H1 (cell line): ENCODE measurements around the gene DEXI. TPM values are rescaled to one million over a fixed set of nuclear protein-coding genes. Genes with fewer than 3 reads are reported as not detected.

Experiments used
- CTCF ChIA-PET: fragments of 300-600 bp; sonication (Branson Sonifier 250); formaldehyde crosslinking; loops from one replicate; lab custom pipeline; 2021; ENCODE audit not compliant: partially characterized antibody; lab: Charles Lee
- POLR2A ChIA-PET: fragments of 300-600 bp; sonication (Branson Sonifier 250); formaldehyde crosslinking; loops from one replicate; lab custom pipeline; 2021; ENCODE audit warnings: inconsistent platforms; ENCODE audit not compliant: partially characterized antibody; lab: Charles Lee
- DNase-seq, 2 experiments: peaks; one replicate each; pipeline versions ENCODE4 v3.0.0 to v3.0.0-alpha.2; 2010 to 2022; ENCODE audit warnings: low spot score in 2 of 2, low read depth in 1 of 2, mixed read lengths in 1 of 2
- FAIRE-seq: peaks from 2 replicates; lab custom pipeline; 2011; peaks lifted over from hg19 to GRCh38; lab: Jason Lieb, UNC
- H2AFZ ChIP-seq: 2 replicates; pipeline ENCODE4 v1.8.1; 2012; ENCODE audit warnings: low read length, inconsistent platforms
- H2AK5ac ChIP-seq: 2 replicates; pipeline ENCODE4 v1.6.1; 2013; ENCODE audit warnings: low read depth, low read length
- H2BK120ac ChIP-seq: replicated peaks from 2 replicates; pipeline ENCODE3; 2013; ENCODE audit warnings: low read depth, low read length, inconsistent platforms
- H2BK12ac ChIP-seq: 2 replicates; pipeline ENCODE4 v1.6.1; 2013; ENCODE audit warnings: low read depth, low read length
- H2BK15ac ChIP-seq: 2 replicates; pipeline ENCODE4 v1.6.1; 2013; ENCODE audit warnings: low read length
- H2BK20ac ChIP-seq: 2 replicates; pipeline ENCODE4 v1.6.1; 2013; ENCODE audit warnings: low read length
- H2BK5ac ChIP-seq: 2 replicates; pipeline ENCODE4 v1.6.1; 2013; ENCODE audit warnings: low read depth, low read length
- H3K14ac ChIP-seq: 2 replicates; pipeline ENCODE4 v1.6.1; 2013; ENCODE audit warnings: inconsistent platforms; ENCODE audit not compliant: insufficient read length
- H3K18ac ChIP-seq: 2 replicates; pipeline ENCODE4 v1.6.1; 2013; ENCODE audit warnings: low read length; ENCODE audit errors: extremely low read depth
- H3K23ac ChIP-seq: 2 replicates; pipeline ENCODE4 v1.6.1; 2013; ENCODE audit warnings: inconsistent platforms; ENCODE audit not compliant: insufficient read length
- H3K23me2 ChIP-seq: 2 replicates; pipeline ENCODE4 v1.6.1; 2013; ENCODE audit warnings: low read depth, low read length
- H3K27ac ChIP-seq: 2 replicates; pipeline ENCODE4 v1.6.1; 2011; ENCODE audit warnings: low read depth, low read length, inconsistent platforms
- H3K27me3 ChIP-seq, 4 experiments: replicated peaks in 1 of 4; 1 replicate in 1 of 4; 2 replicates in 3 of 4; pipeline versions ENCODE4 v1.6.1 to v1.8.1; 2011 to 2013; ENCODE audit warnings: low read length in 3 of 4, mild to moderate bottlenecking in 3 of 4, inconsistent platforms in 2 of 4, mixed read lengths in 2 of 4, moderate library complexity in 1 of 4; ENCODE audit not compliant: control insufficient read depth in 3 of 4, insufficient read depth in 3 of 4; ENCODE audit errors: extremely low read depth in 1 of 4
- H3K36me3 ChIP-seq, 4 experiments: 2 replicates each; pipeline versions ENCODE4 v1.6.1 to v1.8.1; 2011 to 2013; ENCODE audit warnings: mild to moderate bottlenecking in 4 of 4, low read length in 3 of 4, moderate library complexity in 2 of 4, control low read depth in 1 of 4, inconsistent platforms in 1 of 4; ENCODE audit not compliant: insufficient read depth in 4 of 4, control insufficient read depth in 2 of 4
- H3K4ac ChIP-seq: replicated peaks from 2 replicates; pipeline ENCODE3; 2013; ENCODE audit warnings: low read length, low read depth, mixed read lengths, inconsistent platforms; ENCODE audit not compliant: insufficient read length
- H3K4me1 ChIP-seq, 4 experiments: replicated peaks in 1 of 4; 1 replicate in 1 of 4; 2 replicates in 3 of 4; pipeline versions ENCODE4 v1.6.1 to v1.8.1; 2011 to 2013; ENCODE audit warnings: low read length in 3 of 4, inconsistent platforms in 2 of 4, mixed read lengths in 1 of 4; ENCODE audit not compliant: insufficient read depth in 4 of 4, control insufficient read depth in 3 of 4
- H3K4me2 ChIP-seq, 2 experiments: 2 replicates each; pipeline versions ENCODE4 v1.6.1 to v1.8.1; 2011 to 2013; ENCODE audit warnings: low read depth in 2 of 2, low read length in 2 of 2, control low read depth in 1 of 2, inconsistent platforms in 1 of 2, mild to moderate bottlenecking in 1 of 2; ENCODE audit not compliant: insufficient read depth in 1 of 2
- H3K4me3 ChIP-seq, 4 experiments: fragments of 200-600, 300-600 bp in 1 of 4; sonication (generic), shearing (Covaris generic), sonication (Bioruptor Twin) in 1 of 4; 2 replicates each; pipeline versions ENCODE4 v1.5.1 to v1.8.1; 2011 to 2016; ENCODE audit warnings: low read length in 4 of 4, low read depth in 3 of 4, control low read depth in 2 of 4, inconsistent platforms in 2 of 4, mild to moderate bottlenecking in 2 of 4, mixed read lengths in 1 of 4, moderate library complexity in 1 of 4; ENCODE audit not compliant: insufficient read depth in 2 of 4; ENCODE audit errors: extremely low read depth in 1 of 4
- H3K56ac ChIP-seq: replicated peaks from 2 replicates; pipeline ENCODE3; 2013; ENCODE audit warnings: low read depth, mild to moderate bottlenecking, mixed read lengths, low read length, inconsistent platforms; ENCODE audit not compliant: insufficient read length
- H3K79me1 ChIP-seq: 2 replicates; pipeline ENCODE4 v1.6.1; 2013; ENCODE audit warnings: low read depth, low read length, control low read depth
- H3K79me2 ChIP-seq, 2 experiments: 2 replicates each; pipeline versions ENCODE4 v1.6.1 to v1.8.1; 2012 to 2013; ENCODE audit warnings: low read length in 2 of 2, mild to moderate bottlenecking in 2 of 2, inconsistent platforms in 1 of 2; ENCODE audit not compliant: insufficient read depth in 2 of 2, control insufficient read depth in 1 of 2
- H3K9ac ChIP-seq, 4 experiments: replicated peaks in 1 of 4; 1 replicate in 1 of 4; 2 replicates in 3 of 4; pipeline versions ENCODE4 v1.6.1 to v1.8.1; 2011 to 2013; ENCODE audit warnings: low read depth in 3 of 4, low read length in 3 of 4, control low read depth in 2 of 4, mild to moderate bottlenecking in 2 of 4, moderate library complexity in 2 of 4, inconsistent platforms in 1 of 4; ENCODE audit errors: extremely low read depth in 1 of 4
- H3K9me3 ChIP-seq, 2 experiments: 2 replicates each; pipeline versions ENCODE4 v1.6.1 to v1.8.1; 2012 to 2013; ENCODE audit warnings: mild to moderate bottlenecking in 2 of 2, moderate library complexity in 2 of 2, control low read depth in 1 of 2, inconsistent platforms in 1 of 2, low read depth in 1 of 2, low read length in 1 of 2, mixed read lengths in 1 of 2; ENCODE audit not compliant: insufficient read depth in 2 of 2
- H4K20me1 ChIP-seq, 2 experiments: replicated peaks in 1 of 2; 2 replicates each; pipeline versions ENCODE3 to v1.8.1; 2011 to 2013; ENCODE audit warnings: inconsistent platforms in 2 of 2, low read length in 2 of 2, mild to moderate bottlenecking in 1 of 2; ENCODE audit not compliant: insufficient read depth in 2 of 2, control insufficient read depth in 1 of 2
- H4K5ac ChIP-seq: 2 replicates; pipeline ENCODE4 v1.6.1; 2013; ENCODE audit warnings: low read length, low read depth, mixed read lengths, inconsistent platforms; ENCODE audit not compliant: insufficient read length
- H4K8ac ChIP-seq: 2 replicates; pipeline ENCODE4 v1.8.0; 2013; ENCODE audit warnings: mild to moderate bottlenecking, moderate library complexity, low read length, inconsistent platforms; ENCODE audit not compliant: insufficient read depth; ENCODE audit errors: extremely low read depth
- H4K91ac ChIP-seq: replicated peaks from 2 replicates; pipeline ENCODE3; 2013; ENCODE audit warnings: low read length, mixed read lengths, inconsistent platforms; ENCODE audit not compliant: insufficient read length
- SUZ12 ChIP-seq: fragments of 200-600 bp; sonication (generic); IDR thresholded peaks from 2 replicates; pipeline ENCODE4 v1.6.1; 2012; ENCODE audit warnings: mild to moderate bottlenecking, inconsistent platforms, low read length, moderate library complexity, mixed read lengths
- TBP ChIP-seq: IDR thresholded peaks from 2 replicates; pipeline ENCODE4 v1.6.1; 2011; ENCODE audit warnings: low read depth, low read length, improper control_type of control experiment
- WGBS, 2 experiments: shearing (Covaris generic) in 1 of 2; methylation state at CpG; one replicate each; pipeline versions ENCODE4 v1.1.6 to v1.1.7; 2013 to 2015; ENCODE audit warnings: low lambda C conversion rate in 2 of 2, mixed read lengths in 2 of 2, inconsistent platforms in 1 of 2, low coverage in 1 of 2, missing lambda C conversion rate in 1 of 2; ENCODE audit not compliant: insufficient replicate concordance in 2 of 2, insufficient coverage in 1 of 2, insufficient read length in 1 of 2; ENCODE audit errors: extremely low coverage in 1 of 2, missing lambda C conversion rate in 1 of 2; 5-methylcytosine and 5-hydroxymethylcytosine counted together
- polyA plus RNA-seq, 7 experiments: library from polyadenylated mRNA; depleted of rRNA in 3 of 7; stranded (reverse) in 5 of 7; unstranded in 2 of 7; fragments of >200 nt in 5 of 7; fragments of 200-250 nt in 2 of 7; gene quantifications; 1 replicate in 5 of 7; 2 replicates in 1 of 7; 4 replicates in 1 of 7; pipeline versions ENCODE4 v1.2.1 to v1.2.3, GENCODE V29; 2011 to 2013; ENCODE audit warnings: missing spikeins in 2 of 7, mixed read lengths in 2 of 7
- total RNA-seq: library from RNA; stranded (reverse); fragmentation: NEBNext Ultra II Directional; extraction: Animal tissue kit (Norgen Biotek cat#: 25700); gene quantifications from 2 replicates; pipeline ENCODE4 v1.2.1, GENCODE V29; 2021

Gene DEXI
- total and polyA plus RNA-seq, 2 of the 8 experiments (the other 6 are each of a cell fraction or from before 2014, with no cell fraction given), result 39.5 to 47.3 TPM

DNA sequence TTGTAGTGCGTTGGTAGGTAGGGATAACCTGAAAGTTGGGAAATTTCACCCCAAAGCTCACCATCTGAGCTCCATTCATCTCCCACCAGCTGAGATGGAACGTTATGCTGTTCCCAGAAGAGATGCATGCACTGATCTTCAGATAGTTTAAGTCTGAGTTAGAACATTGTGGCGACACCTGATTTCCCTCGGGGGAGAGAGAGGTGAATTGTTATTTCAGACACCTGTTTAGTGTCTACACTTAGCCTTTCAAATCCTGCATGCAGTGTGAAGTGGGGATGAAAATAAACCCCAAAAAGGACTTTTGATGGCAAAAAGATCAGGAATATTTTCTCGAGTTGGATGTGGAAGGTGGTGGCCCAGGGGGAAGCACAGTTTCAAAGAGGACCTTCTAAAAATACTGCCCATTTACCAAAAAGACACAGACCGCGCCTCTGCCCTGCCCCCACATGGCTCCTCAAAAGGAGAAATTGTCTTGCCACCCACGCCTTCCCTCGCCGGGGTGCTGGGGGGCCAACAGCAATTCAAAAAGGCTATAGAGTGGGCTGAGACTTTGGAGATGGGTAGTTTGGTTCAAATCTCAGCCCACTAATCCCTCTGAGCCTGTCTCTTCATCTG lies 53.8 kb downstream of the DEXI start:
- H4K20me1 ChIP-seq, result no peaks in the 10 kb centered on the region
- H2AFZ ChIP-seq, result no peak overlapping the region
- no peak overlapping the region for H3K9ac ChIP-seq
- H2BK5ac ChIP-seq, result no peak overlapping the region
- no peaks in the 10 kb centered on the region for H3K36me3 ChIP-seq
- H3K27me3 ChIP-seq, result no peaks in the 10 kb centered on the region
- no peak overlapping the region for H2BK20ac ChIP-seq
- H3K79me2 ChIP-seq, result no peaks in the 10 kb centered on the region
- H2BK15ac ChIP-seq, result no peak overlapping the region
- no peak overlapping the region for H3K14ac ChIP-seq
- no peaks in the 10 kb centered on the region for H3K4me1 ChIP-seq
- no peak overlapping the region for H2AK5ac ChIP-seq
- no peaks in the 10 kb centered on the region for H3K9me3 ChIP-seq
- 81% methylated on average over 10 of the region's 10 CpGs; no CpG with 5 or more reads in 1 of the 2 experiments for WGBS, 2 experiments
- H3K27ac ChIP-seq, result no peak overlapping the region
- H3K4me2 ChIP-seq, result no peak overlapping the region
- no peak overlapping the region for H3K56ac ChIP-seq
- no peak overlapping the region for H3K4me3 ChIP-seq
- H4K8ac ChIP-seq, result no peak overlapping the region
- no peak overlapping the region for H4K91ac ChIP-seq
- POLR2A ChIA-PET, result no interaction called here
- no peaks in the 10 kb centered on the region for H3K79me1 ChIP-seq
- no peak overlapping the region for H2BK12ac ChIP-seq
- H3K23me2 ChIP-seq, result no peaks in the 10 kb centered on the region
- no peak for DNase-seq
- H2BK120ac ChIP-seq, result no peak overlapping the region
- no peak overlapping the region for H3K18ac ChIP-seq
- CTCF ChIA-PET, result interaction anchor here (0.7 to 3.5 kb wide), 4 partner anchors 10 to 330 kb away, joined by 3 to 13 read pairs (median 3); partner anchors contain the start of gene CIITA
- no peak overlapping the region for H3K4ac ChIP-seq
- H3K23ac ChIP-seq, result no peak overlapping the region
- no peak for FAIRE-seq
- H4K5ac ChIP-seq, result no peak overlapping the region
- TF ChIP-seq TBP, result no peak
- no peak for TF ChIP-seq SUZ12
